Activated T-cell treated with anti-CD3 and anti-CD28 coated beads for 4 hours (primary cell): Measurements from ENCODE around the gene MON1A.

Experiments
- DNase-seq: peaks from one replicate; pipeline ENCODE4 v3.0.0-alpha.2; 2020

The MON1A gene

DNA sequence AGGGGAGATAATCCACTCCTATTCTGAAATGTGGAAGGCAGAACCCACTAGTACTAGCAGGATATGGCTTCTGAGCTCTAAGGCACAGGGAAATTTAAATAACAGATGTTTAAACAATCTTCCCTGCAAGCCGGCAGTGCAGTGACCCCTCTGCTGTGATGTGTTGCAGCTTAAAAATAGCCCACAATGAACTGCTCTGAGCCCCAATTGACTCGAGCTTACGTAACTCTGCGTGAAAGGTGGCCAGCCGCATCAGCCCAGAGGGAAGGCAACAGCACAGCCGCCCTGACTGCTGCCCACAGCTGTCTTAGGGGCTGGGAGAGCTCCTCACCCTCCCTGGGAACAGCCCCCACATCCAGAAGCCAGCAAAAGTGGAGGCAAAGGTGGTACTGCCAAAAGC lies 47.4 kb downstream of the MON1A start:
- no peak for DNase-seq

DNA sequence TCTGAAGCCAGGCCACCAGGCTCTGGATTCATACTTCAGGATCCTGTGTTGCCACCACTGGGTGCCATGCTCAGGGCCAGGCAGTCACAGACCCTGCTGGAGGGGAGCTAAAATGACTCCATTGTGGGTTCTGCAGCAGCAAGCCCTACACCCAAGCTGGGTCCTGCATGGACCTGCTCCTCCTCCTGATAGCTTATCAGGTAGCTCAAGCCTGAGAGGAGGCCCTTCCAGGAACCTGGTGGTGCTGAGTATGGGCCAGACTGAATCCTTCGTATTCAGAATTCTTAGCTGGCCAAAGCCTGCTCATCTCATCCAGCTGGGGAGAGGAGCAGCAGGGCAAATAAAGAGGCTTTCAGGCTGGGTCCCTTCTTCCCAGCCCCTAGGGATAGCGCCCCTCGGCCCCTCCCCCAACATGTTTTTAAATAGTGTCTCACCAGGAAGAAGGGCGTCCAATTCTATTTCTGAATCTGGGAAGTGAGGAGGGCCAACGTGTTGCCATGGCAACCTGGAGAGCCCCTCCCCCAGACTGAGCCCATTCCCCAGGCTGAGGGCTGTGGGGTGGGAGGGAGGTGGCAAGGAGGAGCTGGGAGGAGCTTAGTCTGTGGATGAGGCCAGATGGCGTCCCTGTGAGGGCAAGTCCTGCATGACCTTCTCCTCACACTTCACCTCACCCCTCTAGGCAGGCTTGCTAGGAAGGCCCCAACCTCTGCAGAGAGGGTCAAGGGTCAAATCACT lies 48.9 kb downstream of the MON1A start:
- no peak for DNase-seq

DNA sequence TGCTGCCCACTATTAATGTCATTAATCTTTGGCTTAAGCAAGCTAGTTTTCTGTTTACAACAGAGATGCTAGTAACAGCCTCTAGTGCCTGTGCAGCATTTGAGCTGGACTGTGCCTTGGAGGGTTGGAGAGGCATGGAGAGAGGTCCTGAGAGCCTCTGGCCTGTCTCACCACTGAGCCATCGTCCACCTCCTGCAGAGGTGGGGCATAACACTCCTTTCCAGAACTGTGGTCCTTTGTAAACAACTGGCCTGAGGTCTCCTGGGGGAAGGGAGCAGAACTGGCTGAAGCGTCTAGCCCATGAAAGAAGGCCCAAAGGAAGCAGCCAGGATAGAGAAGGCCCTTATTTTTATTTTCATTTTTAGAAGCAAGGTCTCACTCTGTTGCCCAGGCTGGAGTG lies 49.9 kb downstream of the MON1A start:
- no peak for DNase-seq

DNA sequence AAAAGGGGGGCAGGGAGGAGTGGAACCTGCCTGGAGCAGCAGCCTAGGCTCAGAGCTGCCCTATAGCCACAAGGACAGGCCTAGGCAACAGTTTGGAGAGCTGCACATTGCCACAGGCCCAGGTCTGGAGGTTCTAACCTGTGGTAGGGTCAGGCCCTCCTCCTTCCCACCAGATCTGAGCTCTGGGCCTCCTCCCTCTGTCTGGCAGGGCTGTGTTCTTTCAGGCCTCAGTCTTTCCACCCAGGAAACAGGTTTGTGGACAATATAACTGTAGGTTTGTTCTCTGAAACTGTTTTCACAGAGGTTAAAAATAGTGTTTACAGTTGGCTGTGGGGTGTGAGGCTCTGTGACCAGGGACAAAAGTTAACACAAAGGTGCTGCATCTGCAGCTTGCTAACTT lies 50.9 kb downstream of the MON1A start:
- no peak for DNase-seq

DNA sequence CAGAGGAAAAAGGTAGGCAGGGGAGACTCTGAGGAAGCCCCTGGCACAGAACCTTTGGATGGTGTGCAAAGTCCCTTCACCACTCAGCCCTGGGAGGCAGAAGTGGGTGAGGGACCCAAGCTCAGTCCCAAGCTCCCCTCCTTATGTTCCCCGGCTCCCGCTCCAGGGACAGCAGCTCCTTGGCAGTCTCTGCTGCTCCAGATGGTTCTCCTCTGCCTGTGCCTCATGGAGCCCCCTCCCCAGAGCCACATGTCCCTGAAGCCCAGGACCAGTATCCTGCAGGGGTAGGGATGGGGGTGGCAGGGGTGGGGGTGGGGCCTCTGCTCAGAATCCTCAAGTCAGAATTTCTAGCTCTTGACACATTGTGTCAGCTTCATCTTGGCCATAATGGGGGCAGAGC lies 51.9 kb downstream of the MON1A start:
- no peak for DNase-seq

DNA sequence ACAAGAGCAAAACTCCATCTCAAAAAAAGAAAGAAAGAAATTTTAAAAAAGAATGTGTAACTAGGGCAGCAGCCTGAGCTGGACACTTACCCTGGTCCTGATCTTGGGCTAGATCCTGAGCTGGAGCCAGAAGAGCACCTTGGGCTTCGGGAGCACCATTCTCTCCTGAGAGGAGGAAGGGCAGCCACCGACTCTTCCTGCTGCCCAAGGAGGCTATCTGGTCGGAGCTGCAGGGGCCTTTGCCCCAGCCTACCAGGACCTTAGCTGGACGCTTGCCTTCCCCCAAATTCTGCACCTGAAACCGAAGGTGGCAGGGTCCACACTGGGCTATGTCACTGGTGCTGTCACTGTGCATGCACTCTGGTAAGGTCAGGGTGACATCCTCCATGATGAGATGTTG lies 53.0 kb downstream of the MON1A start:
- no peak for DNase-seq

DNA sequence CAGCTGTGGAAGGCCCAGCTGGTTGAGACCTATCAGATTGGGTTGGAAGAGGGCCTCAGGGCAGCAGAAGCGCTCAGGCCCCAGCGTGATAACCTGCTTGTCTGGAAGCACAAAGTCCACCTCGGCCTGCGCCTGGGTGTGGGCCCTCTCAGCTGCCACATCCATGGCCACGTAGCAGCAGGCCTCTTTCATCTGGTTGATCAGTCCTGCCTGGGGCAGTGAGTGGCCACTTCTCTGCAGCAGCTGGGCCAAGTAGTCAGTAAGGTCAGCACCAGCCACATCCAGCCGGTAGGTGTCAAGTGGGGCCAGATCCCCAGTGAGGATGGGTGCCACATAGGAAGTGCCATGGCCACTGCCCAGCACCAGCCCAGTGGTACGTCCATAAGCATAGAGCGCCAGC lies 56.0 kb downstream of the MON1A start:
- no peak for DNase-seq

DNA sequence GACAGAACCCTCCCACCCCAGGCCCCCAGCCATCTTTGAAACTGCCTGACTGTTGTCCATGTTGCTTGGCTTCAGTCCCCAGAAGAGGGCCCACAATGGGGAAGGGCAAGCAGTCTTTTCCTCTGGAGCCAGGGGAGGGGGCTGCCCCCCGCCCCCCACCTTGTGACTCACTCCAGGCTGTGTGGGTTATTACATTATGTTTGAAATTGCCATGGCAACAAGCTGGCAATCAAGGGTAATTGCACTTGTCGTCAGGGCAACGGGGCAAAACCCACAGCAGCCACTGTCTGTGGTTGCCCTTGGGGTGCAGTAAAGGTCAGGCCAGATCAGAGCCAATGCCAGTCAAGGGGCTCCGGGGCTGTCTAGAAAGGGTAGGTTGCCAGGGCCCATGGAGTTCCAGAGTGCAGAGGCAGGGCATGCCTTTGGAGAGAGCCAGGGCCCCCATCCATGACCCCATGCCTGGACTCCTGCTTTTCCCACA lies 56.8 kb downstream of the MON1A start:
- DNase-seq = no peak

DNA sequence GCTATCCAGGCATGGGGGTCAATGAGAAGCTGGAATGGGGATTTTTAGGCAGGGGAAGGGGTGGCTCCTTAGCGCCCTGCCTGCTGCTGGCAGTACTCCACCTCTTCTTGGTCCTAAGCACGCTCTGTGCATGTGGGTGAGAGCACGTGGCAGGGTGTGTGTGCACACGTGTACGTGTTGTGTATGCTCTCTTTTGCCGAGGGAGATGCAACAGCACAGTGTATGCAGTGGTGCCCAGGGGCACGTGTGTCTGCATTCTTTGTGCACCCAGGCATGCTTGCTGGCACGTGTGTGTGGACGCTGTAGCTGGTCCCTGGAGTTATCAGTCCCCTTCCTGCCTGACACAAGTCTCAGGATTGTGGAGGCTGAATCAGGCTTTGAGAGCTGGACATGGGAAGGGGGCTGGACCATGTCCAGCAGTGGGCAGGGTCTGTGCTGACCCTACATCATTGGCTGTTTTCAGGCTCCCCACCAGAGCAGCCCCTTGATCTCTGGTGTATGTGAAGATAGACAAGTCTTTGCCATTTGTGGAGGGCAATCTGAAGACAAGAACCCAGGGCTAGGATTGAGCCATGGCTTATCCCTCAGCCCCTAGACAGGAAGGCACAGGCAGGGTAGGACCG lies 58.0 kb downstream of the MON1A start:
- DNase-seq = no peak

DNA sequence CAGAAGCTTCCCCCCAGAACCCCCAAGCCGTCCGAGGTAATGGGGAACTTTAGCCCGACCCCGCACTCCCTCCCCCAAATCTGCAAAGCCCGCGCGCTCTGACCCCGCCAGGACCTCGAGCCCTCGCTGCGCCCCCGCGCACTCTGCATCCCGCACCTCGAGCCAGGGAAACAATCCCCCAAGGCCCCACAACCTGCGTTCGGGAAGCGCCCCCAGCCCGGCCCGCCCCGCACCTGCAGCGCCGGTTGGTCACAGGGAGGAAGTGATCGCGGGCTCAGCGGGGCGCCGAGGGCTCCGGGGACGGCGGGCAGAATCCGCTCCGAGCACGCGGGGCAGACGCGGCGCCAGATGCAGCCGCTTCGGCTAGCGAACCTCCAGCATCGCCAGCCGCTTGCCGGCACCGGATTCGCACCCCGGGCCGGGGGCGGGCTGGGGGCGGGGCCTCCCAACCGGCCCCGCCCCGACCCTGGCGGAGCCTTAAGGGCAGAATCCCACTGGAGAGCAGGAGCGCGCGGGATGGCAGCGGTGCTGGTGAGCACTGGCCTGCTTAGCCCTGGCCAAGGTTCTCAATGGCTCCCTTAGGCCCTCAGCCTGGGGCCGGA lies 60.0 kb downstream of the MON1A start, which contains the start of gene CAMKV:
Gene CAMKV, minus strand, starts transcription at position 382 of the 602 bp plus-strand sequence. CDS start 7,518 bp downstream, outside the sequence.
- no peak for DNase-seq

DNA sequence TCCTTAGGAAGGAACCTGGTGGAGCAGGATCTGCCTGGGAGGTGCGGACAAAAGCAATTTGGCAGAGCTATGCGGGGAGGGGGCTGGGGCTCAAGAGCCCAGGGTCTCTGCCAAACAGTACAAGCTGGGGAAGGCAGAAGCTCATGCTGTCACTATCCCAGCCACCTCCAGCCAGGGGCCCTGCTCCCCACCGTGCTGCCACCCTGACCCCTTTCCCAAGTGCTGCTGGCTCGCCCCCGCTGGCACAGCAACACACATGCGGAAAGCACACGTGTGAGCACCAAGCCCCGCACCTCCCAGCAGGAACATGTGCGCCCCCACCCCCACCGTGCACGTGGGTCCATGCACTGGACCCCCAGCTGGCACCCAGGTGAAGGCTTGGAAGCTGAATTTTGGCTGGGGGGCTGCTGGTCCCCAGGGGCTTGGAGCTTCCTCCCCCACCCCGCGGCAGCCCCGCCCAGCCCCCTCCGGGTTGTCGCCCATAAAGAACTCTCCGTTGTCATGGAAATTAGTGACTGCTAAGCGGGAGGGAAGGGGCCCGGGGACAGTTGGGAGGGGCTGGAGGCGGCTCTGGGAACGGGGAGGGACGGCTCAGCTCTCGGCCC lies 60.6 kb downstream of the MON1A start:
- DNase-seq = no peak

DNA sequence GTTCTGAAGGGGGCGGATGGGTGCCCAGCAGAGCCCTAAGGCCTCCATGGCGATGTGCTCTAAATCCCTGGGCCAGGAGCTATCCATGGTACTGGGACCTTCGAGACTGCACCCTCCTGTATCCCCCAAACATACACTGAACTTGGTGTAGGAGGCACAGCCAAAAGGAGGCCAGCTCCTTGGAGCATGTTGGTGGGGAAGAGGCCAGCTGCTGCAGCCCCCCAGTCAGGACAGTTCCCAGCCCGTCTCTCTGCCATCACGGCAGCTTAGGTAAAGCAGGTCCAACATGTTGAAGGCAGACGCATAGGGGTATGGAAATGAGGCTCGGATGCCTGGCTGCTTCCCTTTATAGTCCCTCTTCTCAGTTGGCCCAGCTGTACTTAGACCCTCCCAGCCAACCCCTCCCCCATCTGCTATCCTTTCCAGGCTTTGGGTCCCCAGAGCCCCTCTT lies 61.7 kb downstream of the MON1A start:
- no peak for DNase-seq

DNA sequence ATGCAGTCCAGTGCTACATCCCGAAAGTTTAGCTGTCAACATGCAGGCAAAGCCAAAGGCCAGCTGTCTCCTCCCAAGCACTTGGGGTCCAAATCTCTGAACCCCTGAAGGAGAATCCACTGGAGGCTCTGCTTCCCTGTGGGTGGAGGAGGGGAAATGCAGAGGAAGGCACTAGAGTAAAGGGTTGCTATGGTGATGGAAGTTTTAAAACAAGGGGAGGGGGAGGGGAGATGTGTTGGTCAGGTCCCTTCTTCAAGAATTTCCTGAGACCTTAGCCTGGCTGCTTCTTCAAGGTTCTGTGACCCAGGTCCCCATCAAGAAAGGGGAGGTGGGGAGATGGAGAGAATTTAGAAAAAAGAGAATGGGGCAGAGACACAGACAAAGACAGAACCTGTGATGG lies 62.2 kb downstream of the MON1A start:
- DNase-seq = no peak

DNA sequence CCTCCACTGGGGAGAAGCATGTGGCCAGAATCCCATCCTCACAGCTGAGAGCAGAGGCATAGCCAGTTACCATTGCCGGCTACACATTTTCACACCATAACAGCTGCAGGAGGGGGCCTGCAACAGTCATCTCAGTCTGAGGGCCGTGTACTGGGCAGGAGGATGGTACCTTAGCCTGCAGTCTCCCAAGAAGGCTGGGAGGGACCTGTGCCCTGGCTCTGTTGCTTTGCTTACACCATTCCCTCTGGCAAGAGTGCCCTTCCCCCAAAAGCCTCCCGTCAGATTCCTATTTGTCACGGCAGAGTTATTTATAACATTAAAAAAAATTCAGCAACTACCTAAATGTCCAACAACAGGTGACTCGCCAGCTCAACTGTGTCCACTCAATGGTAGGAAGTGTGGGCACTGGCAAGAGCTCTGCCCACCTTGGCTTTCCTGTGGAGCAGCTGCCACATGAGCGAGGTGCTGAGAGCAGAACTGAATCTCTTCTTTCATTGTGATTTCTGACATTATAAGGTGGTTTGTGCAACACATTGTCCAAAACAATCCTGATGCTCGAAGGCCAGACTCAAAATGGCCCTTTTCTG lies 64.3 kb downstream of the MON1A start:
- no peak for DNase-seq

DNA sequence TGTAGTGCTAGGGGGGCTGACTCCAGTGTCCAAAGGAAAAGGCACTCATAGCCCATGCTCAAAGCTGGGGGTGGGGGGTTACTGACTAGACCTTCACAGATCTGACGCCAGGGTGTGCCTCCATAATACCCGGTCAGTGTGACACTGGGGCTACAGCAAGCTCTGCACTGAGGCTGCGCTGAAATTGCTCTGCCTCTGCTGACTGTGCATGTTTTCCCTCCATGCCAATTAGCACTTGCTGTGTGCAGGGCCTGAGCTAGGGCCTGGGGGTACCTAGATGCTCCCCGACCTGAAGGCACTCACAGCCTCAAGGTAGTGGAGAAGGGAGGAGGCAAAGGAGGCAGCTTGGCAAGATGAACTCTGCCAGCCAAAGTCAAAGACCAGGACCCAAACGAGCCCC lies 65.1 kb downstream of the MON1A start:
- no peak for DNase-seq

DNA sequence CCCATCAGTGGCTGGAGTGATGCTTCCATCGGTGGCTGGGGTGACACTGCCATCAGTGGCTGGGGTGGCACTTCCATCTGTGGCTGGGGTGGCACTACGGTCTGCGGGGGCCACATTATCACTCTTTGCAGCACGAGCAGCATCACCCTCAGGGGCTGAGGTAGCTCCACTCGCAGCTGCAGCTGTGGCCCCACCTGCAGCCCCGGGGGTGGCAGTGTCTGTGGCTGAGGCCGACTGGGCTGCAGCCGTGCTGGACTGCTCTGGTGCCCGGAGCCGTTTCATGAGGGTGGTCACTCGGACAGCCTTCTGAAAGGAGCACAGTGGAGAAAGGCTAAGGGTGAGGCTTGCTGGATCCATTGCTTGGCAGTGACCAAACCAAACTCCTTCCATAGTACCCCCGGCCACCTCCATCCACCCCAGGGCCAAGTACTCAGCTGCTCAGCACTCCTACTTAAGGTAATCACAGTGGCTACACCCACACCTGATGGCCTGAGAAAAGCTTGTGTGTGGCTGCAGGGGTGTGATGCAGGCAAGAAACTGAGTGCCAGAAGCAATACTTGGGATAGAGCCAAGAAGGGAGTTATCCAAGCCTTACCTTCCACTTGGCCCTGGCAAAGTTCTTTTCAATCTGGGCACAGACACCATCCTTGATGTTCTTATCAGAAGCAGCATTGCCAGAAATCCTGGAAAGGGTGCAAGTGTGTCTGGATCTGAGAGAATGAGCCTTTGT lies 69.9 kb downstream of the MON1A start:
- DNase-seq = no peak
